ENCODE results near the gene KCNH5. TPM values are rescaled to one million over a fixed set of nuclear protein-coding genes. Genes with fewer than 3 reads are reported as not detected.
"Not testable (repeated sequence)": the region's sequence is repeated elsewhere in the genome, so short reads cannot be mapped to it uniquely, and the experiment has no call there.

KCNH5 gene
- total RNA-seq, 2 donors from 2014 or later: 0.06 TPM; not detected in 1

DNA sequence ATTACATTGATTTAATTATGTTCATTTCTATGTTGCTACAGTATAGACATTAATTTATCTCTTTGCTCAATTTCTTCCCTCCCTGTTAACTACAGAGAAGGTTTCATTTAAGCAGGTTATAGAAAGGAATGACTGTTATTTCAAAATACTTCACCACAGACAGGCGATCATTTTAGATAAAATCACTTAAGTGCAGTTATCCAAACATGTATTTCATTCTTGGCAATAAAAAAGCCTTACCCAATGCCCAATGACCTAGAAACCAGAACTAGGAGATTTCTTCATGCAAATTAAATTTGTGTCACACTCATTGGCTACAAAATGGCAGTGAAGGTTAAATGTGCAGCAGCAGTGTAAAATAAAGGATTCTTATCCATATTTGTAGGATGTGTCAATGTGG, 266.4 kb downstream of the KCNH5 start:
- ATAC-seq (no peak), DNase-seq (no peak)
- intact Hi-C loops (cut with DNase I, micrococcal nuclease): no loop called here

DNA sequence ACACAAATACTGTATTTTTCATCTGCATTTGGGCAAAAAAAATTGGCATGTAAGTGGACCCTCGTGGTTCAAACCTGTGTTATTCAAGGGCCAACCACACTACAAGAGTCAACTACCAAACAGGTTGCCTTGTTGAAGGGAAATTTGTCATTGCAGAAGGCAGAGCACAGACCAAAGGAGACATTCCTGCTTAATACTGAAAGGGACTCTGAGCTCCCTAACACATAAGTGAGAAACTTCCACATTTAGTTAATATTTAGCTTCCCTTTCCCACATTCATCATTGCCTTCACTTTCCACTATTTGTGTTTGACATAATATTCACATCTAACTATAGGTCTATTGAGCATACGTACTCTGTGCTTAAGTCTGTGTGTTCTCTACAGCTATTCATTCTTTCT, 266.9 kb downstream of the KCNH5 start:
- ATAC-seq (no peak), DNase-seq (no peak)
- intact Hi-C loops (cut with DNase I, micrococcal nuclease): no loop called here

DNA sequence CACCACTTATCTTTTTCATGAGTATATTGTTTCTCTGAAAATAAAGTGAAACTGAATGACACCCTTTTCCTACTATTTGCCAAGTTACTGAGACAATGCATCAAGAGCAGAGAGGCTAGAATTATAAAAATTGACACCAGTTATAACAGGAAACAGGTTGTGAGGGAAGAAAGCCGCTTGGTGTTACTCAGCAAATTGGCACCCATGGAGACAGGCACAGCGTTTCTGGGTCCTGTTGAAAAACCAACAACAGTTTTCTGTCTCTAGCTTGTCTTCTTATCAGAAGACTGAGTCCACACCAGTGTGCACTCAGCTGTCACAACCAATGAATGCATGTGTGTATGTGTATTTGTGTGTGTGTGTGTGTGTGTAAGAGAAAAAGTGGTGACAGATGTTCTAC, 267.7 kb downstream of the KCNH5 start:
- intact Hi-C loops (cut with DNase I, micrococcal nuclease): no loop called here
- ATAC-seq: no peak

DNA sequence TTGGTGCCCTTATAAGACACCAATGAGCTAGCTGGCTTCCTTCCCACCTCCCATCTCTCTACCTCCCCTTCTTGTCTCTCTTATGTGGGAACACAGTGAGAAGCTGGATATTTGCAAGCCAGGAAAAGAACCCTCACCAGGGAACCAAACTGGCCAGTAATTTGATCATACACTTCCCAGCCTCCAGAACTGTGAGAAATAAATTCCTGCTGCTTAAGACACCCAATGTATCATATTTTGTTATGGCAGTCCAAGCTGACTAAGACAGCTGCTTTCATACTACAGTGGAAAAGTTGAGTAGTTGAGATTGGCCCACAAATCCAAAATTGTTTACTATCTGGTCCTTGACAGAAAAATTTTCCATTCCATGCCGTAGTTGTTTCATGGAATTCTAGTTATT, 269.0 kb downstream of the KCNH5 start:
- DNase-seq (no peak), ATAC-seq (no peak)
- intact Hi-C loops (cut with DNase I, micrococcal nuclease): no loop called here

More for the DNA sequence above, 267.7 kb downstream of the KCNH5 start:
- DNase-seq: no peak

DNA sequence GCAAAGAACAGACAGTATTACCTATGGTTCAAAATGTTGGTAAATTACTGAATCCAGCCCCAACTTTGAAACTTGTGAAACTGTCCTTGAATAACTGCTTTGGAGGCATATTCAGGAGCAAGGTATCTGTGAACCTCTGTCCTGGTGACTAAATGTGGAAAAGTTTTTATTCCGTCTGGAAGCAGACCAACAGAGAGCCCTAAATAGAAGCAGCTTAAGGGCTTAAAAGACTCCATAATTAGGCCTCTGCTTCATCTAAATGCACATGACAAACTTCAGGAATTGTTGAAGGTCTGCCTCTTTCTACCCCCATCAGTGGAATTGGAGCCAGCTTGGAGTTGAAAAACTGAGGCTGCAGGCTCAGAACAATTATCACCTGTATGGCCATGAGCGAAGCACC, 276.5 kb downstream of the KCNH5 start:
- ATAC-seq: no peak
- intact Hi-C loops (cut with DNase I, micrococcal nuclease): no loop called here

DNA sequence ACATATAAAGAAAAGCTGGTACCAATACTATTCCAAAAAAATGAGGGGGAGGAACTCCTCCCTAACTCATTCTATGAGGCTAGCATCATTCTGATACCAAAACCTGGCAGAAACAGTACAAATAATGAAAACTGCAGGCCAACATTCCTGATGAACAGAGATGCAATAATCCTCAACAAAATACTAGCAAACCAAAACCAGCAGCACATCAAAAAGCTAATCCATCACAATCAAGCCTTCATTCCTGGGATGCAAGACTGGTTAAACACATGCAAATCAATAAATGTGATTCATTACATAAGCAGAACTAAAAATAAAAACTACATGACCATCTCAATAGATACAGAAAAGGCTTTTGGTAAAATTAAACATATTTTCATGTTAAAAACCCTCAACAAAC, 281.3 kb downstream of the KCNH5 start:
- no peak for ATAC-seq
- no peak for DNase-seq
- intact Hi-C loops (cut with DNase I, micrococcal nuclease): no loop called here

More for the DNA sequence above, 276.5 kb downstream of the KCNH5 start:
- DNase-seq: no peak

DNA sequence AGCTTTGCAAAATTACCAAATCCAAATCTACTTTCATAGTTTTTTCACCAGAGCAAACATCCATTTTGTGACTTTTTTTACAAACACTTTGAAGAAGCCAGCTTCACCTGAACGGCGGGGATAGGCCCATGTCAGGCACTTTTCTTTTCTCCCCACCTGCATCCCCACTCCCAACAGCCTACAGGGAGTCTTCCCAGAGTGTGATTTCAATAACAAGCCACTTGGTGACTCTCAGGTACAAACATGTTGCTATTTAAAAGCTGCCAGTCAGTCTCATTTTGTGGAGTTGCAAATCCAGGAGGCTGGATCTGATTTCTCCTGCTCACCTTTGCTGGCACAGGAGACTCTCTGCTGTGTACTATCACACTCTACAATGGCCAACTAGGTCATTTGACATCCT, 285.5 kb downstream of the KCNH5 start:
- DNase-seq (no peak), ATAC-seq (no peak)
- intact Hi-C loops (cut with DNase I, micrococcal nuclease): no loop called here

DNA sequence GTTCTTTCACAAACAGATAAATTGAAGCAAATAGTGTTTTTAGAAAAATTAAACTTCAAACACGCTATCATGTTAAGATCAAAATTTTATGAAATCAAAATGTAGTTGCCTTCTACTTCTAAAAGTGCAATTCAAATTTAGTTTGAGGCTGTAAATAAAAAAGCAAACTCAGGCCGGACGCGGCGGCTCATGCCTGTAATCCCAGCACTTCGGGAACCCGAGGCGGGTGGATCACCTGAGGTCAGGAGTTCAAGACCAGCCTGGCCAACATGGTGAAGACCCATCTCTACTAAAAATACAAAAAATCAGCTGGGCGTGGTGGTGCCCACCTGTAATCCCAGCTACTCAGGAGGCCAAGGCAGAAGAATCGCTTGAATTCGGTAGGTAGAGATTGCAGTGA, 298.4 kb downstream of the KCNH5 start:
- intact Hi-C loops (cut with DNase I, micrococcal nuclease); DNase-seq; ATAC-seq: not testable (repeated sequence)

DNA sequence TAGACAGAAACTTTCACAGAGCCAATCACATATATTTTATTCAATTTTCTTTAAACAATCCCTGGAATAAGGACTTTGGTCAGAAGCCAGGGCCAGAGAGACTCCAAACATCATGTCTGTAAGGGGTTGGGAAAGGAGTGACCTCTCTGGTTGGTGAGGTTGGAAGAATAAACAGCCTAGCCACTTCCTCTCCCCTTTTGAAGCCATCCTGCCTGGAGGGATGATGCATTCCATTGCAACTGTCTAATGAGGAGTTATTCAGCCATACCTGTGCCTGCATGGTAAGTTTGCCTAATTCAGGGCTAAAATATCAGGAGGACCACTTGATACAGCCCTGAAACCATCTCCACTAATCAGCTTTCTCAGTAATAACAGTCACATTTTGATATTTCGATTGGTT, 299.8 kb downstream of the KCNH5 start:
- intact Hi-C loops (cut with DNase I, micrococcal nuclease): no loop called here
- no peak for DNase-seq
- no peak for ATAC-seq

DNA sequence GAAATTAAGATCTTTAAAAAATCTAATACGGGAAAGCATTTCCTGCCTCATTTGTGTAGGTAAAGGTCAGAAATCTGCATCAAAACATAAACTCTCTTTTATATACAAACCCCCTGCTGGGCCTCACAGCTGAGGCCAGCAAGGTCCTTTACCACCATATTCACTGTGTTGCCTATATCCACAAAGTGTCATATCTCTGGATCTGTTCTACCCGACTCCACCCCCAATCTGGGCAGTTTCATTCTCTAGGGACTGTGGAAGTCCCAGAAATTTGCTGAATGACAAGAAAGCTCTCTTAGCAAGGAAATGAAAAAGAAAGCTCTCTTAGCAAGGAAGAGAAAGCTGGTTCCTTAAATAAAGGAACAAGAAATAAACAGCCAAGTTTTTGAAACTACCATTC, 301.7 kb downstream of the KCNH5 start:
- ATAC-seq: no peak

DNA sequence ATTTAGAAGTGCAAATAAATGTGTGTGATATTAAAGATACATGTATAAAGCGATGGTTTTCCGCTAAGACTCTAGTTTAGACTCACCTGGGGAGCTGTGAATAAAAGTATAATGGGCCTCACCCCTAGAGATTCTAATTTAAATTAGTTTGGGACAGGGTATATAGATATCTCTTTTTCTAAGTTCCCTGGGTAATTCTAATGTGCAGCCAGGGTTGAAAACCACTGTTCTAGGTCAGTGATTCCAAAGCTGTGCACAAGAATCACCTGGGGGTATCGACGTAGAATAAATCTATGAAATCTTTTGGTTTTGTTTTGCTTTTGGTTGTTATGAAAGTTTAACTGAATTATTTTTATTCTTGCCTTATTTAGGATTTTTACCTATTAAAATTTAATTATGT, 302.1 kb downstream of the KCNH5 start:
- ATAC-seq (no peak), DNase-seq (no peak)
- intact Hi-C loops (cut with DNase I, micrococcal nuclease): no loop called here

More for the DNA sequence above, 301.7 kb downstream of the KCNH5 start:
- intact Hi-C loops (cut with DNase I, micrococcal nuclease): no loop called here
- no peak for DNase-seq

DNA sequence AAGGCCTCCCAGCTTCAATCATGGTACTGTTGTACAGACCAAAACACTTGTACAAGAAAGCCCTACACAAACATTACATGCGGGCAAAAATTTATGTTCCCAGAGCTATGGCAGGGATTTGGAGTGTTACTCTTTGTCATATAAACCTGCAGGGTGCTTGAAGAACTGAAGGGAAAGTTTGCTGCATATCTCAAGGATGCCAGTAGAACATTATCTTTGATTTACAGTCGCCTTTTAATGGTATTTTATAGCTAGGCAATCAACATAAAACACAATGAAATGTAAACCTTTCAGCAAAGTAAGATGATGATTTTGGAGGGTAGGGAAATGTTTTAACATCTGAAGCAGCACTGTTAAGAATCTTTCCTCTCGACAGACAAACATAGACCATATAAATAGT, 305.6 kb downstream of the KCNH5 start:
- intact Hi-C loops (cut with DNase I, micrococcal nuclease): no loop called here
- DNase-seq: no peak
- ATAC-seq: no peak

DNA sequence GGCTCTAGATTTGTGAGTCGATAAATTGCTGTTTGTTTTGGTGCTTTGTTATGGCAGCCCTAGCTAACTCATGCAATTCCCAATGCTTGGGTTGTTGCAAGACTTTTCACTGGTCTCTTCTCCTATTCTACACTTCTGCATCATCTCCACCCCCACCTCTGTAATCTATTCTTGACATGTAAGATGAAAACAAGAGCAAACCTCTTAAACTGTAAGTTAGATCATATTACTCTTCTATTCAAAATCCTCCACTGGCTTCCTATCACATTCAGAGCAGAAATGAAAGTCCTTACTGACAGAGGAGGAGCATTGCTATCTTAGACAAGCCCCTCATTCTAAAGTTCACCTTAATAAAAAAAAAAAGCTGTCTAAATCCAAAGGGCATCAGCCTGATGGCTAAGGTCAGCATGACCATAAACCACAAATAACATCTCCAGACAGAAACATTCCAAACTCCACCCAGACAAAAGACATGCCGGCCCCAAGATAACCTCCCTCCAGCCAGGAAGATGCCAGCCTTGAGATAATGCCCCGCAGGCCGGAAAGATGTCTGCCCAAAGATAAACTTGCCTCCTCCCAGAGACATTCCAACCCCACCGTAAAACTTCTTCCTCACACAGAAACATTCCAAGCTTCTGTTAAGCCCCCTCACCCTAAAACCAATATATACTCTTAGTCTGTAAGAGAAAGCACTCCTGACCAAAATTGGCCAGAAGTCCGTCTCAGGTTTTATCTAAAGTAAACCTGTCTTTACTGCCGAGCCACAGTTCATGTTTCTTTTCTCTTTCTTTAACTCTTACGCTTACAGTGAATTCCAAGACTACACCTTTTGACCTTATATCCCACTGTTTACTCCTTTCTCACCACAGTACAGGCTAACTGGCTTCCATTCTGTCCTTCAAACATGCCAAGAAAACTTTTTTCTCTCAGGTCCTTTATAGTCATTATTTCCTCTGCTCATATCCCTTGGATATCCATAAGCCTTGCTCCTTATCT, 308.9 kb downstream of the KCNH5 start:
- DNase-seq (no peak), ATAC-seq (no peak)
- intact Hi-C loops (cut with DNase I, micrococcal nuclease): no loop called here

DNA sequence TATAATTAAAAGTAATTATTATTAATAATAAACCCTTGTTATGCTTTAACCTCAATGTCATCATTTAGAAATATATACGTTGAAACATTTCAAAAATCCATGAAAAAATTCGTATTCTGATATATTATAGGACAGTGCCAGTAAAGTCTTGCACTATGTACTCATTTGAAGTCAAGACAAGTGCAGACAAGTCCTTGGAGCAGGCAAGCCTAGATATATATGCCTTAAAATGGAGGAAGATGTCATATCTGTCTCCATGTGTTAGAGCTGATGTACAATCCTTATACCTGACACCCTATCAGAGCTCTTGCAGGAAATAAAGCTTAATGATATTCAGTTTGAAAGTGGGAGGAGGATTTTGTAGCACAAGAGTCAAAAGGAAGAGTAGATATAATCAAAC, 310.4 kb downstream of the KCNH5 start:
- intact Hi-C loops (cut with DNase I, micrococcal nuclease): no loop called here
- no peak for ATAC-seq
- no peak for DNase-seq

DNA sequence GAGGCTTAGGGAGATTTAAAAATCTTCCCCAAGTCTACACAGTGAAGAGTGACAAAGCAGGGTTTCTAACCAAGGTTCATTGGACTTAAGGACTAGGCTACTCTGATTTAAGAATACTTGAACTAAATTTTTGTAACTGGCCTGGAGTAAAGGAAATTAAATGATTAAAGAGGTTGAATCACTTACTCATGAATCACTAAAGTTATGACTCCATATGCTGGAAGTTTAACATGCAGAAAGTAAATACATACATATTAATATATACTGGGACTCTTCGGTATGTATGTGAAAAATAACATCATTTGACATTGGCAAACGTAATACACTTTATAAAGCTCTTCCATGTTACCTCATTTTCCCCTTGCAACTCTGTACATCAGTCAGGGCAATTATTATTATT, 322.9 kb downstream of the KCNH5 start:
- intact Hi-C loops (cut with DNase I, micrococcal nuclease): no loop called here
- ATAC-seq: no peak
- DNase-seq: no peak

DNA sequence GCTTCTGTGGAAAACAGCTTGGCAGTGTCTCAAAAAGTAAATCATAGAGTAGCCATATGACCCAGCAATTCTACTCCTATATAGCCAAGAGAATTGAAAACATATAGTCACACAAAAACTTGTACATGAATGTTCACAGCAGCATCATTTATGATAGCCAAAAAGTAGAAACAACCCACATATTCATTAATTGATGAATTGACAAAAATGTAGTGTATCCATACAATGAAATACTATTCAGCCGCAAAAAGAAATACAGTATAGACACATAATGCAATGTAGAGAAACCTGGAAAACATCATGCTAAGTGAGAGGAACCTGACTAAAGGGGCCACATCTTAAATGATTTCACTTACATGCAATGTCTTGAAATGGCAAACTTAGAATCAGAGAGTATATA, 326.6 kb downstream of the KCNH5 start:
- DNase-seq (no peak), ATAC-seq (no peak)

DNA sequence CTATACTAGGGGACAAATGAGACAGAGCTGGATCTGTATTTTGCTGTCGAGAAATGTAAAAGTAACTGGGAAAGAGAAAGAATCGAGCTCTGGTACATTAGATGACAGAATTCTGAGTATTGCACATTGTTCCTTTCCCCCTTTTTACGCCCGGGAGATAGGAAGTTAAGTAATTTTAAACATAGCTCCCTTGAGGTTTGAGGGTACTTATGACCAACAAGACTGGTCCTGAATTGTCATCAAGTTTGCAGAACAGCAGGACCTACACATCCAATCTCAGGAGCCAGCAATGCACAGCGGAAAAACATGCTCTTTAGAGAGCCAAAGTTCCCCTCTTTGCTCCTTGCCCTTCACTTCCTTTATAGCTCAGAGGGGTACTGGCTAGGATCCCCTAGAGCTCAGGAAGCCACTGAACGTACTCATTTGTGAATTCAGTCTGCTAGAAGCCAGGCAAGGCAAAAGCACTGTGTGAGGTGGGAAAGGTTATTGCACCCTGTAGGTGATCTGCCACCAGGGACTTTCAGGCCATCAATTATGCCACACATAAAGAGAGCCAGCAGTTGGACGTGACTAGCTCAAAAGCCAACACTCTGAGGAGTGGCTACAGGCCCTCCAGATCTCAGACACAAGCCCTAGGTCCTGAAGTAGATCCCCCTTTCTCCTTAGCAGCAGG, 333.8 kb downstream of the KCNH5 start:
- no peak for DNase-seq
- intact Hi-C loops (cut with DNase I, micrococcal nuclease): no loop called here
- ATAC-seq: no peak

More for the DNA sequence above, 326.6 kb downstream of the KCNH5 start:
- intact Hi-C loops (cut with DNase I, micrococcal nuclease): no loop called here

DNA sequence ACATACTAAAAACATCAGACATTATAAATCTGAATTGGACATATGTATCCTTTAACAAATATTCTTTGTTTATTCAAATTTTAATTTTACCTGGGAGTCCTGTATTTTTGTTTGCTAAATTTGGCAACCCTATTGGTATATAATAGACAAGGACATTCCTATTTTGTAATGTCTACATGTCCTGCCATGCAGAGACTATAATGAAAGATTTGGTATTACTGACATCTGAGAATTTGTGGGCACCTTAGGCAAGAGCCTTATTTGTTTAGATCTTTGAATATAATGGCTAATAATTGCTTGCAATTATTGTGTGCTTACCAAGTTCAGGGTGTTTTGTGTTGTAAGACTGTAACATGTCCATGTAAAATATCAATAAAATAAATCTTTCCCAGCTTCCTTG, 334.4 kb downstream of the KCNH5 start:
- no peak for DNase-seq
- intact Hi-C loops (cut with DNase I, micrococcal nuclease): no loop called here
- no peak for ATAC-seq

DNA sequence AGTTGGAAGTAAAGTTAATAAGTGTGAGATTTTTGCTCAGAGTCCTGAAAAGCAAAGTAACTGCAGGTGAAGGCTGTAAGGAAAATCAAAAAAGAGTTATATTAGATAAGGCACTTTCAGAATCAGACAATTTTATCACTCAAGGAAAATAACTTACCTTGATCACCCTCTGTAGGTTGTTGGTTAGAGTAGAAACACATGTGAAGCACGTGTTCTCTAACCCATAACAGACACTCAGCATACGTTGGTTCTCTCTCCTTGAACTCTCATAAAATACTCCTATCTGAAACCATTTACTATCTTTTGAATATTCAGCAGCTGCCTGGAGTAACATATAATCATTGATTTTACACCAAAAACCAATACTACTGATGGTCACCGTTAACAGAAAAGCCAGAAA, 335.5 kb downstream of the KCNH5 start:
- intact Hi-C loops (cut with DNase I, micrococcal nuclease): no loop called here
- no peak for DNase-seq
- ATAC-seq: no peak

DNA sequence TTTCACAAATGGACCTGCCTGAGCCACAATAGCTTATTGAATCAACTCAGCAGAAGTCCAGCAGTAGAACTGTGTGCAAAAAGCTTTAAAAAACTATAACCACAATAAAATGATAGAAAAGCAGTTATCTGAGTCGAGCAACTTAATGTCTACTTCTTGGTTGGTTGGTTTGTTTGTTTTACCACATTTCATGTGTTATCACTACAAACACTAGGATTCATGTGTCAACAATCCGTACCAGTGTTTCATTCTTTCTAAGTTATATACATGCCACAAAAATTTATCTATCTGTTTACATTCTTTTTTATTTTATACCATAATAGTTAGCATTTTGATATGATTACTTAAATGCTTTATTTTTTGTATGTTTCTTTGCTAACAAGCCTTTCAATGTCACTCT, 339.0 kb downstream of the KCNH5 start:
- no peak for DNase-seq
- intact Hi-C loops (cut with DNase I, micrococcal nuclease): no loop called here
- no peak for ATAC-seq

Measured in left colon (tissue), 2 donors.